Mucosa of descending colon (tissue), 3 donors: ENCODE data around the gene POLR1A. TPM values are rescaled to one million over a fixed set of nuclear protein-coding genes. Genes with fewer than 3 reads are reported as not detected.
"Not testable (repeated sequence)": the region's sequence is repeated elsewhere in the genome, so short reads cannot be mapped to it uniquely, and the experiment has no call there.

ENCODE experiments used
- ATAC-seq: fragments of 200-7000 bp; cut with Tn5 transposase; one replicate; pipeline ENCODE4 v1.9.1; 2020; ENCODE audit warnings: mild to moderate bottlenecking, moderate library complexity
- DNase-seq, 3 donors: peaks; one replicate each; pipeline ENCODE4 v3.0.0-alpha.2; 2020
- H3K36me3 ChIP-seq: fragments of 200-600 bp; one replicate; pipeline ENCODE4 v1.8.0; 2021; ENCODE audit warnings: low read depth, mild to moderate bottlenecking
- H3K4me1 ChIP-seq: fragments of 200-600 bp; one replicate; pipeline ENCODE4 v1.8.0; 2021; ENCODE audit warnings: low read depth, mild to moderate bottlenecking
- H3K4me3 ChIP-seq: fragments of 200-600 bp; one replicate; pipeline ENCODE4 v1.8.0; 2021; ENCODE audit warnings: mild to moderate bottlenecking
- H3K9me3 ChIP-seq: fragments of 200-600 bp; one replicate; pipeline ENCODE4 v1.8.0; 2021; ENCODE audit warnings: mild to moderate bottlenecking
- CTCF ChIP-seq: fragments of 200-600 bp; IDR thresholded peaks from one replicate; pipeline ENCODE4 v1.8.0; 2022; ENCODE audit warnings: antibody characterized with exemption, mild to moderate bottlenecking
- intact Hi-C, 2 donors: fragments of 100-400 bp; cut with DNase I in 1 of 2; cut with micrococcal nuclease in 1 of 2; formaldehyde crosslinking; loops; one replicate each; pipeline versions ENCODE4 v1.11.0 to v1.11.1; 2022; cut with DNase I, micrococcal nuclease
- total RNA-seq, 3 donors: library from RNA; stranded (reverse); fragmentation: NEBNext Ultra II Directional in 2 of 3; extraction: Animal tissue kit (Norgen Biotek cat#: 25700) in 2 of 3; gene quantifications; one replicate each; pipeline versions ENCODE4 v1.2.1 to v1.2.4, GENCODE V29; 2021 to 2023
- donor health status: DM: no; HTN: no; CAD: no; lungs with moderate emphysema.
- donor health status: DM: no; HTN: no; CAD: no.
- donor health status: DM: no; HTN: yes; CAD: no.

Gene POLR1A
- total RNA-seq, 3 donors from 2014 or later: 22.8 to 29.3 (median 24.3) TPM

DNA sequence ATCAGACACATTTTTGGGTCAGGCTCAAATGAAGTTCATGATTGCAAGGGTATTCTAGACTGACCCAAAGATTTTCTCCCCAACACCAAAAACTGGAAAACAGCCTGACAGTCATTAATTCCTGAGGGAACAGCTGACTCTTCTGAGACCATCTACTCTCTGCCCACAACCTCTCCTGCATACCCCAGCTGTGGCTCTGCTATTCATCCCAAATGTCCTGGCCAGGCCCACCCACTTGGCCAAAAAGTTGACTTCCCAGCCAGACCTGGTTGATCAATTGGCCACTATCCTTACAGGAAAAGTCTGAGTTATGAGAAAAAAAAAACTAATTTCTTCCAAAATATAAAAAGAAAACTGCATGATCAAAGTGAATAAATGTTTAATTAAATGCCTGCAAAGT lies 113.1 kb downstream of the POLR1A start:
- peaks cover 5% of the 10 kb centered on the region for H3K4me1 ChIP-seq
- no peak for TF ChIP-seq CTCF
- H3K4me3 ChIP-seq: no peak overlapping the region
- H3K9me3 ChIP-seq: no peaks in the 10 kb centered on the region
- intact Hi-C loops: no loop called here
- ATAC-seq: no peak
- H3K36me3 ChIP-seq: no peaks in the 10 kb centered on the region
- no peak for DNase-seq

DNA sequence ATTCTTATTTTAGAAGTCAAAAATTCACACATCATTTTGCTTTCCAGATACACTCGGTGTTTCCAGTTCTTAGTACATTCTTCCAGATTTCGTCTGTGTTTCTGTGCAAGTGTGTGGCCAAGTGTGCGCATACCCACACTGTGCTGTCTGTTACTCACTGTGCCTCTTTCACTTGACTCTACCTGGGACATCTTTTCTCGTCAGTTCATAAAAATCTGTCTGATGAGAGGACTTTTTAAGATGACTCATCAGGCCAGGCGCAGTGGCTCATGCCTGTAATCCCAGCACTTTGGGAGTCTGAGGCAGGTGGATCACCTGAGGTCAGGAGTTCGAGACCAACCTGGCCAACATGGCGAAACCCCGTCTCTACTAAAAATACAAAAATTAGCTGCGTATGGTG lies 113.6 kb downstream of the POLR1A start:
- H3K4me3 ChIP-seq, DNase-seq, H3K9me3 ChIP-seq, H3K4me1 ChIP-seq, intact Hi-C loops, ATAC-seq, H3K36me3 ChIP-seq: not testable (repeated sequence)

DNA sequence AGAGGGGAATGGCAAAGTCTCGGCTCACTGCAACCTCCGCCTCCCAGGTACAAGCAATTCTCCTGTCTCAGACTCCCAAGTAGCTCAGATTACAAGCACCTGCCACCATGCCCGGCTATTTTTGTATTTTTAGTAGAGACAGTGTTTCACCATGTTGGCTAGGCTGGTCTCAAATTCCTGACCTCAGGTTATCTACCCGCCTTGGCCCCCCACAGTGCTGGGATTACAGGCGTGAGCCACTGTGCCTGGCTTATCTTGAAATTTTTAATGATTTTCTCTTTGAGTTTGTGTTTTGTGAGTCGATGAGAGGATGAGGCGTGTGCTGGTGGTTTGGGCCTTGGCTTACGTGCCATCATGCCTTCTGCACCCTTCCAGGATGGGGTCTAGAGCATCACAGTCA lies 115.6 kb downstream of the POLR1A start:
- DNase-seq: no peak
- ATAC-seq: no peak

GRCh38 chr2:85989288-85989865 lies 116.3 kb downstream of the POLR1A start:
- TF ChIP-seq CTCF: no peak
- intact Hi-C loops: no loop called here
- Histone ChIP-seq H3K4me1 (peaks cover 1% of the 10 kb centered on the region), H3K4me3 (no peak overlapping the region), H3K36me3 (no peaks in the 10 kb centered on the region), H3K9me3 (no peaks in the 10 kb centered on the region)
- ATAC-seq (no peak), DNase-seq (no peak)

More for the DNA sequence above, 115.6 kb downstream of the POLR1A start:
- Histone ChIP-seq H3K4me3 (no peak overlapping the region), H3K9me3 (no peaks in the 10 kb centered on the region), H3K36me3 (no peaks in the 10 kb centered on the region), H3K4me1 (peaks cover 3% of the 10 kb centered on the region)
- no peak for TF ChIP-seq CTCF
- intact Hi-C loops: no loop called here

- no peak for DNase-seq
Measured at GRCh38 chr2:85988914-85989270, 116.8 kb downstream of the POLR1A start.

More at GRCh38 chr2:85988914-85989270, 116.8 kb downstream of the POLR1A start:
- Histone ChIP-seq H3K4me3 (no peak overlapping the region), H3K9me3 (no peaks in the 10 kb centered on the region), H3K36me3 (no peaks in the 10 kb centered on the region), H3K4me1 (no peaks in the 10 kb centered on the region)
- no peak for ATAC-seq
- intact Hi-C loops: no loop called here
- TF ChIP-seq CTCF: no peak
